DMS 273 (cell line): ENCODE data around the gene GPRIN3.
"Not testable (repeated sequence)": the region's sequence is repeated elsewhere in the genome, so short reads cannot be mapped to it uniquely, and the experiment has no call there.

Experiments used
- DNase-seq: peaks from one replicate; lab custom pipeline; 2025; ENCODE audit not compliant: unreplicated experiment; lab: John Stamatoyannopoulos, UW

The GPRIN3 gene

DNA sequence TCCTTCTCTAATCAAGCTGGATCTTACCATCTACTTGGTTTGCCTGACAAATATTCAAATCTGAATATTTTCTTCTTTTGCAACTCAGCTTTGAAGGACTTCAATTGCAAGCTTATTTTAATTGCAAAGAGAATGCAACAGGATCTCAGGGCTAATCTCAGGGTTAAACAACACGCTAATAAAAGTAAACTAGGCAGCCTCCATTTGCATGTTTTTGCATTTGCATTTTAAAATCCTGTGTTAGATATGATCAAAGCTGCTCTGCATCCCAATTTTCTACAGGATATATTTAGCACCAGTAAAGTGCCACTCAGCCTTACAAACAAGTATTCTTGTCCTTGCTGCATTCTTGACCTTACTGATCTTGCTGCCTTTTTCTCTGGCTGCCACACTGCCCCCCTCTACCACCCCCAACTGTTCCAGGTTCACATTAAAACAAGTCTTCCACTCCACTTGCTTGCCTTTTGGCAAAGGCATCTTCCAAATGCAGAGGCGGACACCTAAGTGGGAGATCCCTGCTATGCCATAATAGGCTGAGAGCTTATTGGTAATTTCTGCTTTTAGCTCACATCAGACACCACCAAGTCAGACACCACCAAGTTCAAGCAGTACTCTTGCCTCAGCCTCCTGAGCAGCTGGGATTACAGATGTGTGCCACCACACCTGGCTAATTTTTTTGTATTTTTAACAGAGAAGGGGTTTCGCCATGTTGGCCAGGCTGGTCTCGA is 48.1 kb downstream of the GPRIN3 start:
- no peak for DNase-seq

DNA sequence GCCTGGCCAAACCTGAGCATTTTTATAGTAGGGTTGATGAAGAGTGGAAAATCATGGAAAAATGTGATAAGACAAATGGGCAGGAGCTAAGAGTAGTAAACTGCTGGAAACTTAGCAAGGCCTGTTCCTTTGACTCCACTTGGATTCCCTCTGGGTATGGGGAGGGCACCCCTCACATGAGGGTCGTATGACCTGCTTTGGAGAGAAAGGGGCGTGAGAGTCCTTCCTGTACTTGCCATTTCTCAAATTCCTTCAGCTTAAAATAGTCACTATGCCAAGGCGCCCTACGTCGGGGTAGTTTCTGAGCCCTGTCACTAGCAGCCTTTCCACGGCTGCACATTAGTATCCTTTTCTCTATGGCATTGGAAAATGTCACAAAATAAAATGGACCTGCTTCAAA is 49.1 kb downstream of the GPRIN3 start:
- no peak for DNase-seq

DNA sequence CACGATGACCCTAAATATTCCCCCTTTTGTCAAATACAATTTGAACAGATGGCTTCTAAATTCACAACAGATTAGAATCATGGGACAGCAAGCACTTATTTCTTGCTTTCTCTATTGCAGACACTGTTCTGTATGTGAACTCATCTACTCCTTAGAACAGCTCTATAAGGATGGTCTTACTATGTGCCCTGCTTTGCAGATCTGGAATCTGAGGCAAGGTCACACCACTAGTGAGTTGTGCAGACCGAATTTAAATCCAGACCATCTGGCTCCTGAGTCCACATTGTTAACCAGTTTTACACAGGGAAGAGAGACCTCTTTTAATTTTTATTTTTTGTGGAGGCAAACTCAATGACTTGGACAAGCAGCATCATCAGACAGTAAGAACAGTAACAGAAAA is 50.2 kb downstream of the GPRIN3 start:
- DNase-seq = peak; percentile 28

DNA sequence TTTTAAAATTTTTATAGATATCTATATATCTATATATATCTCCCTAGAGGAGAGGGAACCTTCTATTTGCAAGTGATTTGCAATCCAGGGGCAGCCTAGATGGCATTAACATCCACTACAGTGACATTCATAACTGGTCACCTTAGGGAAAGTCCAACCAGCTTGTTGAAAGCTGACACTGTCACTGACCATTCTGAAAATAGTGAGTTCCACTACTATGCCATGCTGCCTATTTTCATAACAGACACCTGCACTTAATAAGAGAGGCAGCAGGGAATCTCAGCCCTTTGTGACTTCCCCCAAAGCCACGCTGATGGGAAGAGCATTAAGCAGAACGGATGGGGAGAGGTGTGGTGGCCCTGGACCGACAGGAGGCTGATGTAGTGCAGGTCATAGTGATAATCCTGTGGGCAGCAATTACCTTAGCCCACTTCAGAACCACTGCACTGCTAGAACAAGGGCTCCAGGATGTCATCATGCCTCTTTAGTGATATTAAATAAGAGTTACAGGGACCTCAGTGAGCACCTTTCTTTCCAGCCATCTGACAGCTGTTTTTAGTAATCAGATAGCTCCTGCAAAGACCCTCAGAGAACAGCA is 51.3 kb downstream of the GPRIN3 start:
- DNase-seq = peak; percentile 35

DNA sequence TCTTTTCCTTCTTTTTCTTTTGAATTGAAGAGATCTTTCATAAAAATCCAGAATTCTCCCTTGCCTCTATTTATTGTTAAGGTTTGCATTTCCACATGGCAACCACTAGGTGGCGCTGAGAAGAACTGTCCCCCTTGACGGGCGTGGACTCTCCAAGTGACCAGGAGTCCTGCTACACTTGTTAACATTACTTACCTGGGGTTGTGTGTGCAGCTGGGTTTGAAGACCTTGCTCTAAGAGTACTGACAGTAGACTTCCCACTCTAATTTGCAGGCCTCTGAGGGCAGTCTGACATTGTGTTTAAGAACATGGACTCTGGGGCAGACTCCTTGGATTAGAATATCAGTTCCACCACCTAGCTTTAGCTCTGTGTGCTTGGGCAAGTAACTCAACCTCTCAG is 52.8 kb downstream of the GPRIN3 start:
- peak; percentile 32 for DNase-seq

DNA sequence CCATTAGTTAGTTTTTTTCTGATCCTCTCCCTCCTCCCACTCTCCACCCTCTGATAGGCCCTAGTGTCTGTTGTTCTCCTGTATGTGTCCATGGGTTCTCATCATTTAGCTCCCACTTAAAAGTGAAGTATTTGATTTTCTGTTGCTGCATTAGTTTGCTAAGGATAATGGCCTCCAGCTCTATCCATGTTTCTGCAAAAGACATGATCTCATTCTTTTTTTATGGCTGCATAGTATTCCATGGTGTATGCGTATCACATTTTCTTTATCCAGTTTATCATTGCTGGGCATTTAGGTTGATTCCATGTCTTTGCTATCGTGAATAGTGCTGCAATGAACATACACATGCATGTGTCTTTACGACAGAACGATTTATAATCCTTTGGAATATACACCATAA is 53.3 kb downstream of the GPRIN3 start:
- not testable (repeated sequence) for DNase-seq

DNA sequence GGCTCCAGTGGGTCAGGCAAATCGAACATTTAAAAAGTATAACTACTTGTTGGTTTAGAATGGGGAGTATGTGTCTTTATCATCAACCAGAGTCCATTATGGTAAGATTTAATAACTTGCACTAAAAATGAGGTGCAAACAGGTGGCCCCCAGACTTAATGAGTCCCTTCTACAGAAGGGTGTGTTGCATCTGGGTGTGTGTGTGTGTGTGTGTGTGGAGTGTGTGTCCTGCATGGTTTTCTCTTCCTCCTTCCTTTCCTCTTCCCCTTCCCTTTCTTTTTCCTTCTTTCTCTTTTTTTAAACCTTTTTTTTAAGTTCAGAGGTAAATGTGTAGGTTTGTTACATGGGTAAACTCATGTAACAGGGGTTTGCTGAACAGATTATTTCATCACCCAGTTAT is 53.7 kb downstream of the GPRIN3 start:
- DNase-seq = no peak

DNA sequence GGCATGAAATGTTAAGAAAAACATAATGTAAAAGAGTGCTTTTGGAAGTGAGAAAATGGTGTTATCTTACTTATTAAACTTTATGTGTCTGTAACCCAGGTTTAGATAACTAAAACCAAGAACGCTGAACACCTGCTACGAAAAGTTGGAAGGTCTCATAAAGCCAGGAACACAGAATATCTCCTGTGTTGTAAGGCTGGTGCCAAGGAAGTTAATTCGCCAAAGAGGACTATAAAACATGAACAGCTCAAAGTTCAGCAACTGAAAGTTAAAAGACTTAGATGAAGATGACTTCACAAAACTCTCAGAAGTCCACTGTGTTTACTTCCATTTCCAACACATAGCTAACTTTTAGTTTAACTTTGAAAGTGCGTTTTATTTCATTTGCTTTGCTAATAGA is 54.3 kb downstream of the GPRIN3 start:
- DNase-seq = no peak

DNA sequence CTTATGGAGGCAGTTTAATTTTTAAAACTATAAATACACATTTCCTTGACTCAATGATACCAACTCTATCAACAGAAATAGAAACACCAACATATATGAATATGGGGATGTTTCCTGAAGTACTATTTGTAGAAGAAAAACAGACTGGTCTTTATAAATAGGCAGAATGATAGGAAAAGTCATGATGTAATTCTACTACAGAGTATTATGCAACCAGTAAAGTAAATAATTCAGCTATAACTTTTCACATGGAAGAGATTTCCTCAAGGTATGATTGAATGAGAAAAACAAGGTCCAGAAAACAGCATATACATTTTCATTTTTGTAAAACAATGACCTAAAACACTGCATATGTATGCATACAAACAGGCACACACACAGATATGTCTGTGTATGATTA is 56.2 kb downstream of the GPRIN3 start:
- DNase-seq = no peak

DNA sequence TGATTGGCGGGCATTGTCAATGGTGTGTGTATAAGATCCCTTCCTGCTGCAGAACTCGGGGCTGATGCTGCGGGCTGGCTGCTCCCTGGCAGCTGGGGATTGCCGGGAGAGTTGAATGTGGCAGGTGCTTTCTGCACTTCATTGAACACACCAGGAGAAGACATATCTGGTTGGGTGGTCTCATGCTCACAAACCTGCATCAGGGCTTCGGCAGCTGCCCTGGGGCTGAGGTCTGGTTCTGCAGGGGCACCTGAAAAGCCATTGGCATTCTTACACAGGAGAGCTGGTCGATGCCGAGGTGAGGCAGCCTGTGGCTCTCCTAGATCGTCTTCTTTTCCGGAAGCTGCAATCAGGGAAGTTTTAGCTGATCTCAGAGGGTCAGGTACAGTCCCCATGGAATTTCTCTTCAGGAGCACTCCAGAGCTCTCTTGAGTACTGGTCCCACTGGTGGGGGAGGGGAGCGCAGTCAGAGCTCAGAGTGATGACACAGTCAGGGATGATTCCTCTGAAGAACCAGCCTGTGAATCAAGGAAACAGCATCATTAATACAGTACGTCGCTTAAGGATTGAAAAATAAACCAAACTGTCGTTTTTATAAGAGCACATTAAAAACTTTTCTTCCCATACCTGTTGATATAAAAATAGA is 57.8 kb downstream of the GPRIN3 start:
- no peak for DNase-seq

DNA sequence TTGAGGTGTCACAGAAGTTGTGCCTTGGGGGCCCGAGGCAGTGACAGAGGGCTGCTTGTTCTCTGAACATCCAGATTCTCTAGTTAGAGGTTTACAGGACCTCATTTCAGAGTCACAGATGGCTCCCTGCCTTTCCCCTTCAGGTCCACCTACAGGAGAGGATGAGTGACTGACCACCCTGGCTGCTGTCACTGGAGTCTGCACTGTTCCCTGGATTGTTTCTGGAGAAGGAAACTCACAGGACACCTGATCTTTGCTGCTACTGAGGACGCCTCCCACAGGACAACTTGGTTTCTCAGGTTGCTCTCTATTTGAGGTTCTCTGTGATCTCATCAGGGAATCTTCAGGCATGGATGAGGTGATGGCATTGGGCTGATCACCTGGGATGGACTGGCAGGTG is 58.3 kb downstream of the GPRIN3 start:
- DNase-seq = no peak

DNA sequence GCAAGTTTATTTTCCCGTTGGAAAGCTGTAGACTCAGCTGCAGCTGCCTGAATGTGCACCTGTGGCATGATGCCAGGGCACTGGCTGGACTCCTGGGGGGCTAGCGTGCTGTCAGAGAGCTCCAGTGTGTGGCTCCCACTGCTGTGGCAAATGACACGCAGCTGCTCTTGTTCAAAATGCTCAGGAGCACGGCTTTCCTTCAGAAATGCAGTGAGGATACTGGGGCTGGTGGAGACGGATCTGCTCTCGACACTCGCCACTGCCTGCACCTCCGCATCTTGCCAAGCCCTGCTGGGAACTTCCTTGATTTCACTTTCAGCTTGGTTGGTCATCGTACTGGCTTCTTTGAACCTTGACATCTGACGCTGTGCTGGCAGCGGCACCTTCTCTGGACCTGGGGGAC is 58.7 kb downstream of the GPRIN3 start:
- peak; percentile 57 for DNase-seq

DNA sequence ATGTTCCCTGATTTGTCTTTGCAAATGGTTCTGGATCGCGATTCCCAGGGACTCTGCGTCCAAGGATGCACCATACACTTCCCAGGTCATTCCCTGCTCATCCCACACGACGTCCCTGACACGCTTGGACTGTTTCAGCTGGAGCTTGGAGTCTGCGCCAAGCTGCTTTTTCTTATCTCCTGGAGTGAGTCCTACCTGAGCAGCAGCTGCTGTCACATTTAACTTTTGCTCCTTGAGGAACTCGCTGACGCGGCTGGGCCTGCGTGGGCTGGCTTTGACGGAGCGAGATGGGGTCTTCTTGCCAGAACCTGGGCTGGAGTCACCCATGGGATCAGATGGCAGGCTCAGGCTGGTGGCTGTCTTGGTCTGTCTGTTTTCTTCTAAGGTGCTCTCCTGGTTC is 59.6 kb downstream of the GPRIN3 start:
- DNase-seq = peak; percentile 13

DNA sequence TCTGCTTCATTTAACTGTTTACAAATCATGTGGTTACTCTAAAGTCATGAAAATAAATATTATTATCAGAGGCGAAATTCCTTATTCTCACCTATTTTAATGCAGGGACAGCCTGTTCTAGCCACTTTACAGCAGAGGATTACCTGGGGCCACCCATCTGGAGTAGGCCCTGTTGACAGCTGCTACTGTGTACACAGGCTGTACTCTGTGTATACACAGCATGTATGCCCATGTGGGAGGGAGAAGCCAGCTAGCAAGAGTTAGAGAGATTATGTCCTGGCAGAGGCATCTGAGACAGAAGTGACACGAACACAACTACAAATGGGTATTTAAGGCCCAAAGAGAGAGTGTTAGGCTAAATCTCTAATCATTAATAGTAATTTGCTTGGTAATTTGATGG is 62.1 kb downstream of the GPRIN3 start:
- DNase-seq = peak; percentile 77

DNA sequence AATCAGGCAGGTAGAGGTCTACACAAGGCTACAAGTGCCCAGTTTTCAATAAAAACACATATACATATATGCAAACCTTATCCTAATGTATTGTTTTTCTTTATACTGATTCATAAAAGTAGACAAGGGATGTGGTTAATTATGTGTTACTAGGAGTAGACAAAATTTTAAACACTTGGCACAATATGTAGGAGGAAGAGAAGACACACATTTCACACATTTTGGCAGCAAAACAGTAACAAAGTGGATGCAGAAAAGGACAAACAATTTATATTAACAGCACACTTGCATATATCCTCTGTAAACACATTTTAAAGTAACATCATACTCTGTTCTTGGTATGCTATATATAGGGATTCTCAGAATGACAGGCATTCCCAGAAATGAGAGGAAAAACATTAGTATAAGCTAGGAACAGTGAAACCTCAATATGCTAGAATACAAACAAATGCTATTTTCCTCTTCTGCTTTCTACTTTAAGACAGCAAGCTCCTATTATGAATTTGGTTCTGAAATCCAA is 63.8 kb downstream of the GPRIN3 start:
- no peak for DNase-seq

DNA sequence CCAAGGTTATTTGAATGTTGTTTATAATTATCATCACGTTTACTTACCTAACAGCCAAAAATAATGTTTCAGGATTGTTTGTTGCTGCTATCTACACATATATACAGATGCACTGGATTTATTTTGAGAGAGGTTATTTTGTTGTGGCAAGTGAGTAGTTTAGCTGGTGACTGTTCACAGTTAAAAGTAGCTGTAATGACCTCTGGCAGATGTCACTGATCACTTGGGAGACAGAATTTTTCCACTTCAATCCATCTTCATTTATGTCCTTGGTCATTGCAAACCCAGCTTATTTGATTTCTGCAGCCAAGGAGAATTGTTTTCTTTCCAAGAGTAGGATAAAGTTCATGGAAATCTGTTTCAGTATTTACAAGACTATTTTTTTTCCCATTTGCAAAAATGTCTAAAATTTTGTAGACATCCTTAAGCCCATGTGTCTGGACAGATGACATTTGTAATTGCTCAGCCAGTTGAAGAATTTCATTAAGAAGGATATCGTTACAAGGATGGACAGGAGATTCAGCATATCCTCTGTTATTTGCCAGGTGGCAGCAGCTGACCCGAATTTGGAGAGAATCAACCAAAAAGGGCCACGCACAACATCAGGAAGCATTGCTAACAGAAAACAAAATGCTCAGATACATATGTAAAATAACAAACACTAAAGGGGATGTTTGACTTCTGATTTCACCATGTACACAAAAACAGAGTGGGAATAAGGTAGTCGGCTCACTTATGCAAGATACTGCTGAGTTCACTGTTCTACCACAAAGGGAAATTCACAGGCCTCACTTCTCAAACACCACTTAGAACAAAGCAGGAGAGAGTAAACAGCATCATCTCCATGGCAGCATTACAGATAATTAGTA is 64.5 kb downstream of the GPRIN3 start:
- no peak for DNase-seq

DNA sequence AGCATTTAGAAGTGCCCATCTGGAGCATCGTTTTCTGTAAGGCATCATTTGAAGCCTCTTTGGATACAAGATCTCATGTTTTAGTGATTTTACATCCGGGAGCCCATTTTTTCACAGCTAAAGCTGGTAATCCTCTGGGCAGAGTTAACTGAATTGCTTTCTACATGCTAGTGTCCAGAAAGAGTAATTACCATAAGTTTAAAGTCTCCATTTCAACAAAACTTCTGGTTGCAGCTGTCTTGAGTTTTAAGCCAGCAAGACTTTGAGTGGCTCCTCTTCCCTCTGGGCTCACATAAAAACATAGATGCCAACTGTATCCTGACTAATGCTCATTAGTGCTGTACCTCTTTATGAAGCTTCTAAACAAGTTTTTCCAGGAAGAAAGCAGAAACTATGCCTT is 65.4 kb downstream of the GPRIN3 start:
- no peak for DNase-seq

DNA sequence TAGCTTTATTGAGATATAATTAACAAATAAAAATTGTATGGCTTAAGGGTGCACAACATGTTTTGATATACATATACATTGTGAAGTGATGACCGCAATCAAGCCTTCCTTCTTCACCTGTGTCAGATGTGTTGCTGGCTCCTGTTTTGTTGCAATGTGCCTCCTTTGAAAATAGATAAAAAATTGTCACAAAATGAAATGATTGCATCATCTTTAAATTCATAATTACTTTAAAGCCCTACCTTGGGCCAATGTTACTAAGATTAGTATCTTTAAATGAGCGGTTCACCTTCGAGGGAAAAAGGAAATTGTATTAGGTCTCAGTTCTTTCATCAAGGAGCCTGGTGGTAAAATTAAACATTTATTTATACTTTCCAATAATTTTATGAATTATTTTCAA is 77.3 kb downstream of the GPRIN3 start:
- no peak for DNase-seq

DNA sequence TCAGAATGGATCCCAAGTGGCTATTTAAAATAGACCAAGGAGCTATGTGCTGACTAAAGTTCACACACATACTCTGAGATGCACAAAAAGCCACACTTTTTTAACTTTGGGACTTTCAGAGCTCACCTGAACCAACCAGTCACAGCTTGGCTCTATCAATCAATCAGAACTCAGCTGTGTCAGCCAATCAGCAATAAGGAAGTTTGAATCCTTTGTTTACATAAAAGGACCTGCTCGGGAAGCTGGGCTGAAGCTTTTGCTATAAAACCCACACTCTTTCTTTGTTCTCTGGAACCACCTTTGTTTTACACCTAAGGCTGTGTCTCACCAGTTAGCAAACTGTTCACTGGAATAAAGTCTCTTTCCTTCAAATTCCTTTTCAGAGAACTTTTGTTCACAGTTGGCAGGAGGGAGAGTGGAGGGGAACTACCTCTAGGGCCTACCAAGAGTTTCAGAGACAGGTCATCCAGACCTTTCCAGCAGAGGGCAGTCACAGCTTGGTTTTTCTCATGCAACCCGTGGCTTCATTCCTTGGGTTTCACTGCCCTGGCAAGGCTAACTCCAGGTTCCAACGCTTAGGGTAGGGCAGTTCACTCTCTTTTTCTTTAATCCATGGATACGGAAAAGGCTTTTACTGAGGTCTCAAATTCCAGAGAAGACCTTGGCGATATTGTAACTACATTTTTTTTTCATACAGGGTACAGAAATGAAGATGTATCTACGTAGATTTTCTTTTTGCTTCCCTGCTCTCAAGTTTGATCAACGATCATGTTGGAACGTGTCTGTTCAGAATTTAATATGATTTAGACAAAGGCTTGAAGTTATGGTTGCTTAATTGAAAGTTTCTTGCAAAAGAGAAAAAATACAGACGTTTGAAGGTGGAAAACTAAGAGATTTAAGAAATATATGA is 80.7 kb downstream of the GPRIN3 start:
- peak; percentile 85 for DNase-seq

DNA sequence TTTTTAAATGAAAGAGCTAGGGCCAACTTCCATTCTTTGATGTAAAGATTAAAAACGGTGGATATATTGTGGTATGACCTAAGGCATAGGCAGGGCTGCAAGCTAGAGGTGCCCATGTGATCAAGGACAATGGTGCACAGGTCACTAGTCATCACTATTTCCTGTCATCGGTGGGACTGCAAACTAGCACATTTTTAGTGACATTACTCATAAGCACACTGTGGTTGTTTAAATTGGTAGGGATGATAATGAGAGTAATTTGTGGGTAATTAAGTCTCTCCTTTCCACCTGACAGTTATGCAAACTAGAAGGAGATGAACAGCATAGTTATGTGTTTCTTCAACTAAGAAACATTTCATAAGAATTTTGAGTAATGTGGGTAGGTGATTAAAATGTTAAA is 85.4 kb downstream of the GPRIN3 start:
- no peak for DNase-seq
